ENCODE results near the gene SNORC.
"Not testable (repeated sequence)": the region's sequence is repeated elsewhere in the genome, so short reads cannot be mapped to it uniquely, and the experiment has no call there.

SNORC gene

GRCh38 chr2:232898592-232899543 is 28.8 kb downstream of the SNORC start:
- DNase-seq (ENCODE audit: low spot score): no peak
- no peak for TF ChIP-seq CTCF (IDR thresholded peaks at IDR 0.05; ENCODE audit: extremely low read depth, missing control alignments)

- no peak for DNase-seq (ENCODE audit: low spot score)
Observed at GRCh38 chr2:232900811-232901735, 31.0 kb downstream of the SNORC start.

DNA sequence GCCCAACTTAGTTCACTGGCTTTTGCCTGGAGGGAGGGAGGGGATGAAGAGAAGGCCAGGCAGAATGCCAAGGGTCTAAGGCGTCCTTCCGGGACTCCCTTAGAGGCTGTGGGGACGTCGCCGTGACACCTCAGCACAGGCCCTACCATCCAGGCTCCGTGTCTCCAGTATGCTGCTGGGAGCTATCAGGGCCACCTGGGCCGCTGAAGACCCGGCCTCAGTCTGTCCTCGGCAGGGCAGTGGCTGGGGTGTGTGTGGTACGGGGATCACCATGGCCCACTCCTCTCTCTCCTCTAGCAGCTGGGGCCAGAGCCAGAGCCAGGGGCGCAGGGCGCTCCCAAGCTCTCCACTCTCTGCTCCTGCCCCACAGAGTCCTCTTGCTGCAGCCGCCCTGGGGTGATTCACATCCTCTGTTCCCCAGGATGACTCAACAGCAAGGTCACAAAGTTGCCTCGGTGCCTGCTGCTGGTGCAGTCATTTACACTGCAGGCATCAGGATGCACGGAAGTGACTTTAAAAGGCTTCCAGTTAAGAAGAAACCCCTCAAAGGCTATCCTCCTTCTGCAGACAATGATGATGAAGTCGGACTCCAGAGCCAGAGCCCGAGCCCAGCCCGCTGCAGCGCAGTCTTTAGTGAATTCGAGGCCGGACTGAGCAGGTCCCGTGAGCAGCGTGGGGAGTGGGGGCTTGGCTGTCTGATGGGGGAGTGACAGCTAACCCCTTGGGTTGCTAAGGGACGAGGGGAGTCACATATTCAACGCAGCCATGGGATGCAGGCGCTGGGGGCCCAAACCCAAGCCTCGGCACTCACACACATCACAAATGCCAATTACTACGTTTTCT is 31.9 kb downstream of the SNORC start:
- no peak for TF ChIP-seq CTCF (IDR thresholded peaks at IDR 0.05; ENCODE audit: extremely low read depth, missing control alignments)

More at GRCh38 chr2:232900811-232901735, 31.0 kb downstream of the SNORC start:
- no peak for TF ChIP-seq CTCF (IDR thresholded peaks at IDR 0.05; ENCODE audit: extremely low read depth, missing control alignments)

DNA sequence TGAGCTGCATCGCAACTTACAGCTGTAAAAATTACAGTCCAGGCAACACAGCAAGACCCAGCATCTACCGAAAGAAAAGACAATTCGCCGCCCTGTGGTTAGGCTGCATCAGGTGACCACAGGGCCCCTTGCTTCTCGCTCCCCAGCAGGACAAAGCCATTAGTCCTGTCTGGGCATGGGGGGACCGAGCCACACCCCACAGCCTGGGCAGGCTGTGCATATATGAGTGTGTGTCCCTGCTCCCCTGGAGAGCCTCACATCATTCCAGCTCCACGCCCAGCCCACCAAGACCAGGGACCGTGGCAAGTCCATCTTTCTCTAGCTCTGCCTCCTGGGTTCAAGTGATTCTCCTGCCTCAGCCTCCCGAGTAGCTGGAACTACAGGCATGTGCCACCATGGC is 33.9 kb downstream of the SNORC start:
- no peak for TF ChIP-seq CTCF (IDR thresholded peaks at IDR 0.05; ENCODE audit: extremely low read depth, missing control alignments)
- no peak for DNase-seq (ENCODE audit: low spot score)

More for the DNA sequence above, 31.9 kb downstream of the SNORC start:
- no peak for DNase-seq (ENCODE audit: low spot score)

- not testable (repeated sequence) for DNase-seq (ENCODE audit: low spot score)
Observed at GRCh38 chr2:232906867-232907717, 37.0 kb downstream of the SNORC start.

GRCh38 chr2:232907718-232908085 is 37.6 kb downstream of the SNORC start:
- not testable (repeated sequence) for DNase-seq (ENCODE audit: low spot score)

DNA sequence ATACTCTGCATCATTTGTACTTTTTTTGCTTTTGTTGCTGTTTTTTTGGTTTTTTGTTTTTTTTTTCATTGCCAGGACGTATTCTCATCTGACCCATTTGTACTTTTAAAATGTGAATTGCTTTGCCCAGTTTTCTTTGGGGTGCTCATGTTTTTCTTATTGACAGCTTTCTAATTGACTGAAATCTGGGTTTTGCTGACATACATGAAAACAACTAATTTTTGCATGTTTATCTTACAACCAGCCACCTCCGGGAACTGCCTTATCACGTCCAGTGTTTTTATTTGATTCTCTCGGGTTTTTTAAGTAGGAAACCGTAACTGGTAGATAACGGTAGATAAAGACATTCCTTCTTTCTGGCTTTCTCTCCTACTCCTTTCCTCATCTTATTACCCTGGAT is 38.6 kb downstream of the SNORC start:
- TF ChIP-seq CTCF (IDR thresholded peaks at IDR 0.05; ENCODE audit: extremely low read depth, missing control alignments): no peak
- DNase-seq (ENCODE audit: low spot score): no peak
